CD4-positive, alpha-beta T cell (primary cell): ENCODE results near the gene HELQ. TPM values are rescaled to one million over a fixed set of nuclear protein-coding genes. Genes with fewer than 3 reads are reported as not detected.
"Not testable (repeated sequence)": the region's sequence is repeated elsewhere in the genome, so short reads cannot be mapped to it uniquely, and the experiment has no call there.

Experiments used
- ATAC-seq: fragments of 200-7000 bp; cut with Tn5 transposase; one replicate; pipeline ENCODE4 v1.10.0; 2022; ENCODE audit warnings: mild to moderate bottlenecking; ENCODE audit not compliant: poor library complexity
- CTCF ChIA-PET: fragments of 350-600 bp; sonication (Branson Sonifier 250); formaldehyde crosslinking; loops from one replicate; lab custom pipeline; 2021; ENCODE audit warnings: antibody characterized with exemption, inconsistent platforms; lab: Charles Lee
- POLR2A ChIA-PET: fragments of 350-600 bp; sonication (Branson Sonifier 250); formaldehyde crosslinking; loops from one replicate; lab custom pipeline; 2021; ENCODE audit warnings: antibody characterized with exemption, inconsistent platforms; lab: Charles Lee
- DNase-seq, 14 experiments: peaks; one replicate each; pipeline ENCODE4 v3.0.0-alpha.2; 2013 to 2020; ENCODE audit warnings: mixed read lengths in 2 of 14
- H3K27ac ChIP-seq, 2 donors: one replicate each; pipeline versions ENCODE4 v1.5.1 to v1.7.0; 2013; ENCODE audit warnings: low read length in 2 of 2, low read depth in 1 of 2, mild to moderate bottlenecking in 1 of 2
- H3K27me3 ChIP-seq, 2 experiments: 1 replicate in 1 of 2; 2 replicates in 1 of 2; pipeline versions ENCODE4 v1.6.1 to v1.7.0; 2013; ENCODE audit warnings: low read length in 2 of 2, control low read depth in 1 of 2, mild to moderate bottlenecking in 1 of 2, moderate library complexity in 1 of 2; ENCODE audit not compliant: insufficient read depth in 2 of 2, control insufficient read depth in 1 of 2
- H3K36me3 ChIP-seq: one replicate; pipeline ENCODE4 v1.6.1; 2013; ENCODE audit warnings: low read length, control low read depth; ENCODE audit not compliant: insufficient read depth
- H3K4me1 ChIP-seq: one replicate; pipeline ENCODE4 v1.6.1; 2013; ENCODE audit warnings: low read length, control low read depth; ENCODE audit not compliant: insufficient read depth
- H3K4me3 ChIP-seq: one replicate; pipeline ENCODE4 v1.5.1; 2013; ENCODE audit warnings: mild to moderate bottlenecking, low read length, moderate library complexity
- H3K9me3 ChIP-seq, 2 experiments: 1 replicate in 1 of 2; 2 replicates in 1 of 2; pipeline versions ENCODE4 v1.6.1 to v1.7.0; 2013; ENCODE audit warnings: low read length in 2 of 2, mild to moderate bottlenecking in 2 of 2, control low read depth in 1 of 2, moderate library complexity in 1 of 2; ENCODE audit not compliant: control insufficient read depth in 1 of 2, insufficient read depth in 1 of 2
- H3K27ac Mint-ChIP-seq: one replicate; pipeline ENCODE4 v1.8.0; 2020; ENCODE audit warnings: mixed read lengths
- H3K27me3 Mint-ChIP-seq: one replicate; pipeline ENCODE4 v1.8.0; 2021; ENCODE audit warnings: mixed read lengths
- H3K36me3 Mint-ChIP-seq: one replicate; pipeline ENCODE4 v1.8.0; 2021; ENCODE audit warnings: low read depth, mixed read lengths
- H3K4me1 Mint-ChIP-seq: one replicate; pipeline ENCODE4 v1.8.0; 2021; ENCODE audit warnings: low read depth, mixed read lengths
- H3K4me3 Mint-ChIP-seq: one replicate; pipeline ENCODE4 v1.8.0; 2020; ENCODE audit warnings: mild to moderate bottlenecking, mixed read lengths
- H3K9me3 Mint-ChIP-seq: one replicate; pipeline ENCODE4 v1.8.0; 2020; ENCODE audit warnings: mixed read lengths
- intact Hi-C, 2 experiments: fragments of 100-400 bp; cut with DNase I in 1 of 2; cut with micrococcal nuclease in 1 of 2; formaldehyde crosslinking; loops; one replicate each; pipeline versions ENCODE4 v1.15.1 to v1.9.0; 2023 to 2025; cut with DNase I, micrococcal nuclease
- total RNA-seq, 174 experiments: library from RNA in 2 of 174; stranded (reverse) in 2 of 174; gene quantifications; one replicate each; pipeline ENCODE4 v1.2.3 and lab custom pipeline; 2021 to 2026
- TF ChIP-seq, protein P1 (sequence below): fragments of 200-600 bp; IDR thresholded peaks from one replicate; pipeline ENCODE4 v1.8.0; 2022; ENCODE audit warnings: antibody characterized with exemption, mild to moderate bottlenecking

HELQ gene
- total RNA-seq, 2 experiments from 2014 or later: 21.5 to 24.1 TPM

DNA sequence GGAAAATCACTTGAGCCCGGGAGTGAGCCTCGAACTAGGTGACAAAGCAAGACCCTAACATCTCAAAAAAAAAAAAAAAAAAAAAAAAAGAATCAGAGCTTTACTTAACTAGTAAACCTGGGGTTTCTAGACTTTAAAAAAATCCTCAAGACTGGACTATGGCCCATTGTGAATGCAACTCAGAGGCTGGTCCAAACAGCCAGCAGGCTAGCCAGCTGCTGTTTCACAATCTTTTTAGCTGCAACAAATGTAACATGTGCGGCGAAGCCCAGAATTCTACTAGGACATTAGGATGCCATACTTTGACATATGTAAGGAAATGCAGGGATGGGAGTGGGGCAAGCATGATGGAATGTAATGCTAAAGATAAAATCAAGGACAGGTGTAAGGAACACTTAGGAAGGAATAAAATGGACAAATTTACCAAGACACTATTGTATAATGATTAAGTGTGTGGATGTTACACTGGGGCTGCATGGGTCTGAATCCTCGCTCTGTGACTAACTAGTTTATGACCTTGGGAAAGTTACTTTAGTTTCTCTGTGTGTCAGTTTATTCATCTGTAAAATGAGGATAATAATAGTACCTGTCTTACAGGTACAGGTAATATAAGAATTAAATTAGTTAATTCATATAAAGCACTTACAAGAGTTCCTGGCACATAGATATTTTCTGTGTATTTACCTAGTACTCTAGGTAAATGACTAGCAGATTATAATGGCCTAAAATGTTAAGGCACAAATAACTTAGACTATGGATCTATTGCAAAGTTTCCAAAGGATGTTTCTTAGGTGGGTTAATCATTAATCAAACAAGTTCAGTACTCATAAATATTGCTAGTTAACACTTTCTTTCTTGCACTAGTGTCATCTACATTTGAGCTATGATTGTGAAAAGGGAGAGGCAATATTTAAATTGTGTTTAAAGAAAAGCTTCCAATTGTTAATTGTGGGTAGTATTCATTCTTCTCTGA lies 49.5 kb downstream of the HELQ start:
- H3K27ac ChIP-seq: no peak overlapping the region
- Mint-ChIP-seq H3K4me1 (no peaks in the 10 kb centered on the region), H3K27ac (no peak overlapping the region), H3K27me3 (no peaks in the 10 kb centered on the region), H3K9me3 (no peaks in the 10 kb centered on the region), H3K4me3 (no peak overlapping the region), H3K36me3 (peaks cover 63% of the 10 kb centered on the region)
- ChIA-PET POLR2A (no interaction called here), CTCF (no interaction called here)
- intact Hi-C loops: no loop called here
- DNase-seq (no peak), ATAC-seq (no peak)
- H3K27me3 ChIP-seq: no peaks in the 10 kb centered on the region
- H3K4me1 ChIP-seq: no peaks in the 10 kb centered on the region
- TF ChIP-seq, protein P1, sequence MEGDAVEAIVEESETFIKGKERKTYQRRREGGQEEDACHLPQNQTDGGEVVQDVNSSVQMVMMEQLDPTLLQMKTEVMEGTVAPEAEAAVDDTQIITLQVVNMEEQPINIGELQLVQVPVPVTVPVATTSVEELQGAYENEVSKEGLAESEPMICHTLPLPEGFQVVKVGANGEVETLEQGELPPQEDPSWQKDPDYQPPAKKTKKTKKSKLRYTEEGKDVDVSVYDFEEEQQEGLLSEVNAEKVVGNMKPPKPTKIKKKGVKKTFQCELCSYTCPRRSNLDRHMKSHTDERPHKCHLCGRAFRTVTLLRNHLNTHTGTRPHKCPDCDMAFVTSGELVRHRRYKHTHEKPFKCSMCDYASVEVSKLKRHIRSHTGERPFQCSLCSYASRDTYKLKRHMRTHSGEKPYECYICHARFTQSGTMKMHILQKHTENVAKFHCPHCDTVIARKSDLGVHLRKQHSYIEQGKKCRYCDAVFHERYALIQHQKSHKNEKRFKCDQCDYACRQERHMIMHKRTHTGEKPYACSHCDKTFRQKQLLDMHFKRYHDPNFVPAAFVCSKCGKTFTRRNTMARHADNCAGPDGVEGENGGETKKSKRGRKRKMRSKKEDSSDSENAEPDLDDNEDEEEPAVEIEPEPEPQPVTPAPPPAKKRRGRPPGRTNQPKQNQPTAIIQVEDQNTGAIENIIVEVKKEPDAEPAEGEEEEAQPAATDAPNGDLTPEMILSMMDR: no peak
- H3K36me3 ChIP-seq: peaks cover 21% of the 10 kb centered on the region
- H3K9me3 ChIP-seq: no peaks in the 10 kb centered on the region
- no peak overlapping the region for H3K4me3 ChIP-seq

DNA sequence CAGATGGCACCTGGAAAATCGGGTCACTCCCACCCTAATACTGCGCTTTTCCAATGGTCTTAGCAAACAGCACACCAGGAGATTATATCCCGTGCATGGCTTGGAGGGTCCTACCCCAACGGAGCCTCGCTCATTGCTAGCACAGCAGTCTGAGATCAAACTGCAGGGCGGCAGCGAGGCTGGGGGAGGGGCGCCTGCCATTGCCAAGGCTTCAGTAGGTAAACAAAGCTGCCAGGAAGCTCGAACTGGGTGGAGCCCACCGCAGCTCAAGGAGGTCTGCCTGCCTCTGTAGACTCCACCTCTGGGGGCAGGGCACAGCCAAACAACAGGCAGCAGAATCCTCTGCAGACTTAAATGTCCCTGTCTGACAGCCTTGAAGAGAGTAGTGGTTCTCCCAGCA lies 57.5 kb downstream of the HELQ start:
- CTCF ChIA-PET: not testable (repeated sequence)
- DNase-seq: peak in 1 of 14 experiments; percentile 43

DNA sequence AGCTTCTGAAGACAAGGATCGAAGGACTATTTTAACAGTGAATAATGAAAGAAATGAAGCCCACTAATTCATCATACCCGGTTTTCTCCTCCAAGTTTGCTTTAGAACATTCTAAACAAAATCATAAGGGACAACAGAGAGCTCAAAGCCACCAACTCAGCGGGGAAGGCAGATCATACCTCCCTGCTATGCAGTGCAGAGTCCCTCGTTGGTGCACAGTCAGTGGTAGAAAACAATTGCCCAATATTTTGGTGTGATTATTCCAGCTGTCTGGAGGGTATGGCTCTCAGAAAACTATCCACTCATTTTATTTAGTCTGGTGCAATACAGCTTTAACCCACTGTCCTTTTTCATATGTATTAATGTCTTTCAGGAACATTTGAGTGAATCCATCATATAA lies 61.7 kb downstream of the HELQ start:
- H3K9me3 ChIP-seq: peaks cover 0 to 6% of the 10 kb centered on the region in 2 experiments
- ATAC-seq: no peak
- POLR2A ChIA-PET: no interaction called here
- no peak overlapping the region for H3K27ac Mint-ChIP-seq
- H3K36me3 Mint-ChIP-seq: peaks cover 10% of the 10 kb centered on the region
- CTCF ChIA-PET: interaction anchor here (1.3 kb wide), 1 partner anchor 10 kb away, joined by 4 read pairs; no protein-coding TSS in a partner anchor
- H3K27me3 Mint-ChIP-seq: no peaks in the 10 kb centered on the region
- no peaks in the 10 kb centered on the region for H3K36me3 ChIP-seq
- no peaks in the 10 kb centered on the region for H3K9me3 Mint-ChIP-seq
- TF ChIP-seq, protein P1: no peak
- no peaks in the 10 kb centered on the region for H3K4me1 Mint-ChIP-seq
- DNase-seq: no peak
- H3K27me3 ChIP-seq: no peaks in the 10 kb centered on the region
- intact Hi-C loops: no loop called here
- H3K4me3 Mint-ChIP-seq: no peak overlapping the region
- no peak overlapping the region for H3K27ac ChIP-seq
- no peak overlapping the region for H3K4me3 ChIP-seq
- H3K4me1 ChIP-seq: no peaks in the 10 kb centered on the region

More for the DNA sequence above, 57.5 kb downstream of the HELQ start:
- H3K36me3 ChIP-seq, H3K9me3 Mint-ChIP-seq, H3K9me3 ChIP-seq, intact Hi-C loops, H3K27me3 ChIP-seq, H3K4me1 ChIP-seq, H3K27ac ChIP-seq, H3K4me3 ChIP-seq, H3K27ac Mint-ChIP-seq, H3K27me3 Mint-ChIP-seq, ATAC-seq, H3K4me3 Mint-ChIP-seq, POLR2A ChIA-PET, H3K4me1 Mint-ChIP-seq: not testable (repeated sequence)
- H3K36me3 Mint-ChIP-seq: peaks cover 40% of the 10 kb centered on the region
